HCT116 (cell line): ENCODE measurements around the gene INHBE. TPM values are rescaled to one million over a fixed set of nuclear protein-coding genes. Genes with fewer than 3 reads are reported as not detected.
"Not testable (repeated sequence)": the region's sequence is repeated elsewhere in the genome, so short reads cannot be mapped to it uniquely, and the experiment has no call there.

Experiments
- ATAC-seq: fragments of 200-7000 bp; cut with Tn5 transposase; 2 replicates; pipeline ENCODE4 v1.9.1; 2020; ENCODE audit warnings: mild to moderate bottlenecking, moderate library complexity
- BruUV-seq: library from RNA; stranded (reverse); fragments of 400-500 nt; replicated peaks from 2 replicates; lab custom pipeline; 2021; lab: Mats Ljungman, UMichigan
- CTCF ChIA-PET: fragments of 300-600 bp; sonication (Branson Sonifier 250); formaldehyde crosslinking; loops from one replicate; lab custom pipeline; 2021; ENCODE audit warnings: antibody characterized with exemption; lab: Charles Lee
- POLR2A ChIA-PET: fragments of 300-600, 350-600 bp; sonication (Branson Sonifier 250); formaldehyde crosslinking; loops from one replicate; lab custom pipeline; 2021; ENCODE audit warnings: antibody characterized with exemption; lab: Charles Lee
- RAD21 ChIA-PET, 2 experiments: fragments of 300-600 bp; sonication (Branson Sonifier 250); formaldehyde crosslinking; loops; one replicate each; lab custom pipeline; 2023; ENCODE audit warnings: low total read pairs in 2 of 2; ENCODE audit not compliant: uncharacterized antibody in 2 of 2, unreplicated experiment in 2 of 2, low non-redundant PET in 1 of 2; lab: Charles Lee
- DNase-seq: peaks from one replicate; pipeline ENCODE4 v3.0.0-alpha.2; 2010; ENCODE audit warnings: low read depth, low spot score
- H2AFZ ChIP-seq: fragments of 200-600 bp; shearing (Covaris generic), sonication (generic); 2 replicates; pipeline ENCODE4 v1.6.1; 2017; ENCODE audit warnings: low read depth, mixed run types, mixed read lengths, antibody characterized with exemption, low read length; ENCODE audit not compliant: poor library complexity, severe bottlenecking
- H3K27ac ChIP-seq: 2 replicates; pipeline ENCODE4 v1.5.1; 2012; ENCODE audit warnings: low read depth, low read length
- H3K27me3 ChIP-seq: fragments of 200-600 bp; sonication (generic); 2 replicates; pipeline ENCODE4 v1.6.1; 2016; ENCODE audit warnings: mixed run types, low read length, mixed read lengths; ENCODE audit not compliant: insufficient read depth
- H3K36me3 ChIP-seq, 2 experiments: fragments of 200-500 bp in 1 of 2; fragments of 200-600 bp in 1 of 2; sonication (Bioruptor generic) in 1 of 2; sonication (generic) in 1 of 2; 2 replicates each; pipeline versions ENCODE4 v1.5.1 to v1.6.1; 2014 to 2016; ENCODE audit warnings: low read length in 2 of 2, inconsistent platforms in 1 of 2, mixed read lengths in 1 of 2, mixed run types in 1 of 2; ENCODE audit not compliant: insufficient read depth in 2 of 2, control insufficient read depth in 1 of 2
- H3K4me1 ChIP-seq, 2 experiments: fragments of 200-600 bp in 1 of 2; sonication (generic) in 1 of 2; 2 replicates each; pipeline versions ENCODE4 v1.5.1 to v1.6.1; 2012 to 2017; ENCODE audit warnings: low read length in 2 of 2, inconsistent platforms in 1 of 2, mild to moderate bottlenecking in 1 of 2, mixed read lengths in 1 of 2, mixed run types in 1 of 2, moderate library complexity in 1 of 2; ENCODE audit not compliant: insufficient read depth in 2 of 2, control insufficient read depth in 1 of 2
- H3K4me2 ChIP-seq: fragments of 200-600 bp; sonication (generic); 2 replicates; pipeline ENCODE4 v1.6.1; 2017; ENCODE audit warnings: mixed run types, low read length, mixed read lengths
- H3K4me3 ChIP-seq, 2 experiments: fragments of 200-600 bp in 1 of 2; sonication (generic) in 1 of 2; replicated peaks in 1 of 2; 2 replicates each; pipeline ENCODE4 v1.5.1; 2011 to 2016; ENCODE audit warnings: low read length in 2 of 2, control low read depth in 1 of 2, low read depth in 1 of 2, mild to moderate bottlenecking in 1 of 2, mixed read lengths in 1 of 2, mixed run types in 1 of 2
- H3K79me2 ChIP-seq: fragments of 200-600 bp; sonication (generic); 2 replicates; pipeline ENCODE4 v1.6.1; 2017; ENCODE audit warnings: mild to moderate bottlenecking, mixed run types, low read length, moderate library complexity, mixed read lengths; ENCODE audit not compliant: insufficient read depth
- H3K9ac ChIP-seq: fragments of 200-600 bp; sonication (generic); 2 replicates; pipeline ENCODE4 v1.6.1; 2016; ENCODE audit warnings: low read length, mixed read lengths
- H3K9me2 ChIP-seq: fragments of 200-600 bp; sonication (generic), shearing (Covaris generic); 2 replicates; pipeline ENCODE4 v1.6.1; 2017; ENCODE audit warnings: mixed run types, mild to moderate bottlenecking, moderate library complexity; ENCODE audit not compliant: insufficient read depth
- H3K9me3 ChIP-seq, 2 experiments: fragments of 200-500 bp in 1 of 2; fragments of 200-600 bp in 1 of 2; sonication (Bioruptor generic) in 1 of 2; sonication (generic) in 1 of 2; 2 replicates each; pipeline ENCODE4 v1.6.1; 2014 to 2017; ENCODE audit warnings: low read length in 2 of 2, mixed read lengths in 2 of 2, inconsistent platforms in 1 of 2, low read depth in 1 of 2, mild to moderate bottlenecking in 1 of 2, mixed run types in 1 of 2, moderate library complexity in 1 of 2; ENCODE audit not compliant: control insufficient read depth in 1 of 2, insufficient read depth in 1 of 2
- H4K20me1 ChIP-seq: fragments of 200-600 bp; sonication (generic), shearing (Covaris generic); 2 replicates; pipeline ENCODE4 v1.6.1; 2017; ENCODE audit warnings: mixed run types, mild to moderate bottlenecking, moderate library complexity; ENCODE audit not compliant: insufficient read depth
- CEBPB ChIP-seq: IDR thresholded peaks from 2 replicates; pipeline ENCODE4 v1.6.1; 2012; ENCODE audit warnings: low read depth
- FOSL1 ChIP-seq: IDR thresholded peaks from 2 replicates; pipeline ENCODE4 v1.6.1; 2012; ENCODE audit warnings: low read depth
- SIN3A ChIP-seq: IDR thresholded peaks from 2 replicates; pipeline ENCODE4 v1.6.1; 2012; ENCODE audit warnings: low read depth
- ZBTB33 ChIP-seq: IDR thresholded peaks from 2 replicates; pipeline ENCODE4 v1.6.1; 2011; ENCODE audit warnings: mild to moderate bottlenecking, low read length, moderate library complexity; ENCODE audit not compliant: insufficient replicate concordance; ENCODE audit errors: extremely low read depth
- intact Hi-C: fragments of 100-400 bp; cut with micrococcal nuclease; formaldehyde crosslinking; loops from 2 replicates; pipeline ENCODE4 v1.10.0; 2022
- total RNA-seq: library from RNA; stranded (reverse); gene quantifications from one replicate; pipeline ENCODE4 v1.2.1, GENCODE V29; 2021; ENCODE audit not compliant: unreplicated experiment

INHBE gene
- total RNA-seq, 1 experiment from 2014 or later = 0.89 TPM

DNA sequence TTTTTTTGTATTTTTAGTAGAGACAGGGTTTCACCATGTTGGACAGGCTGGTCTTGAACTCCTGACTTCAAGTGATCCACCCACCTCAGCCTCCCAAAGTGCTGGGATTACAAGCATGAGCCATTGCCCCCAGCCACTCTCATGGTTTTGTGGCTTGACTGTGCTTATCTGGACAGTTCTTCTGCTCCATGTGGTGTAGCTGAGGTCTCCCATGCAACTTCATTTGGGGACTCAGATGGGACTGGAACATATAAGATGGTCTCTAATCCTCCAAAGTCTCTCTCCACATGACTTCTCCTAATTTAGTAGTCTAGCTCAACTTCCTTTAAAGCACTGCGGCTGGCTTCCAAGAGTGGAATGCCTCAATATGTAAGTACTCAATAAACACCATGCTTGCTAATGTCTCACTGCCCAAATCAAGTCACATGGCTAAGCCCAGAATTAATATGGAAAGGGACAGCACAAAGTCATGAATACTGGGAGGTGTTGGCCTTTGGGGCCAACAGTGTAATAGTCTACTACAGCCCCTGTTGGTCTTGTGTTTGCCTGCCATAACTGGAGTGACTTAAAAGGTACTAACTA, 13.2 kb upstream of the INHBE start:
- H3K4me2 ChIP-seq = no peak overlapping the region
- H3K9me3 ChIP-seq = peaks cover 0 to 8% of the 10 kb centered on the region in 2 experiments; a peak in 1 of 4 replicates
- no peak for ATAC-seq
- no peak overlapping the region for H3K4me3 ChIP-seq
- TF ChIP-seq CEBPB (no peak), SIN3A (no peak), ZBTB33 (no peak), FOSL1 (no peak)
- no peak overlapping the region for H2AFZ ChIP-seq
- CTCF ChIA-PET = interaction anchor here (1.4 kb wide), 1 partner anchor 14 kb away, joined by 4 read pairs; the partner anchor contains the start of gene INHBE
- DNase-seq = no peak
- no peaks in the 10 kb centered on the region for H3K27me3 ChIP-seq
- H3K36me3 ChIP-seq = no peaks in the 10 kb centered on the region
- no TSS peak for BruUV-seq
- H3K9me2 ChIP-seq = no peaks in the 10 kb centered on the region
- no peak overlapping the region for H3K27ac ChIP-seq
- no peak overlapping the region for H3K9ac ChIP-seq
- intact Hi-C loops = no loop called here
- no peaks in the 10 kb centered on the region for H3K4me1 ChIP-seq
- no peaks in the 10 kb centered on the region for H3K79me2 ChIP-seq
- no peaks in the 10 kb centered on the region for H4K20me1 ChIP-seq
- POLR2A ChIA-PET = no interaction called here
- RAD21 ChIA-PET = no interaction called here

DNA sequence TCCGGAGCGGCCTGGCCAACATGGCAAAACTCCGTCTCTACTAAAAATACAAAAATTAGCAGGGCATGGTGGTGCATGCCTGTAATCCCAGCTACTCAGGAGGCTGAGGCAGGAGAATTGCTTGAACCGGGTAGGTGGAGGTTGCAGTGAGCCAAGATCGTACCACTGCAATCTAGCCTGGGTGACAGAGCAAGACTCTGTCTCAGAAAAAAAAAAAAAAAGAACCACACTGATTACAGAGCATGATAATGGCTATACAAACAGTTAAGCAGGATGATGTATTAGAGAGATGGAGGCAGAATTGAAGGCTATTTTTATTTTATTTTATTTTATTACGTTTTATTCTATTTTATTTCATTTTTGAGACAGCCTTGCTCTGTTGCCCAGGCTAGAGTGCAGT, 10.8 kb upstream of the INHBE start:
- not testable (repeated sequence) for H3K79me2 ChIP-seq

More for the DNA sequence above, 10.8 kb upstream of the INHBE start:
- intact Hi-C loops, RAD21 ChIA-PET, H3K36me3 ChIP-seq, H3K4me2 ChIP-seq, H3K27ac ChIP-seq, H3K9ac ChIP-seq, H2AFZ ChIP-seq, H4K20me1 ChIP-seq, H3K9me2 ChIP-seq, H3K4me1 ChIP-seq, BruUV-seq, ATAC-seq, H3K4me3 ChIP-seq, DNase-seq, H3K27me3 ChIP-seq, POLR2A ChIA-PET, H3K9me3 ChIP-seq: not testable (repeated sequence)
- CTCF ChIA-PET = interaction anchor here (1.4 kb wide), 1 partner anchor 11 kb away, joined by 8 read pairs; the partner anchor contains the start of gene INHBE
